22Rv1 (cell line): ENCODE results near the gene PRKD1.

Experiments used
- H3K27ac ChIP-seq: fragments of 450-650 bp; 2 replicates; pipeline ENCODE4 v1.5.1; 2017
- ZFX ChIP-seq: fragments of 450-650 bp; IDR thresholded peaks from 2 replicates; pipeline ENCODE4 v1.6.1; 2017; ENCODE audit warnings: antibody characterized with exemption, borderline replicate concordance
- TF ChIP-seq, protein P1 (sequence below): fragments of 450-650 bp; IDR thresholded peaks from 2 replicates; pipeline ENCODE4 v1.5.1; 2017; ENCODE audit warnings: mild to moderate bottlenecking

Gene PRKD1

DNA sequence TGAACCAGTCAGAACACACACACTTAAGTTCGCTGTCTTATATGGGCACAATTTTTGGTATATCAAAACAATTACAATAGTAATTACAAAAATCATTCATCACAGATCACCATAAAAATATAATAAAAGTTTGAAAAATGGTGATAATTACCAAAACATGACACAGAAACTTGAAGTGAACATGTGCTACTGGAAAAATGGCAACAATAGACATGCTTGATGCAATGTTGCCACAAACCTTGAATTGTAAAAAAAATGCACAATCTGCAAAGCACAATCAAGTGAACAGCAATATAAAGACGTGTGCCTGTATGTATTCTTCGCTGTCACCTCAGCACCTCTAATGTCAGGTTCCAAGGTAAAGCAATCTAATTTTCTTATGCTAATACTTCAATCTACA lies 117.6 kb downstream of the PRKD1 start:
- no peak overlapping the region for H3K27ac ChIP-seq
- no peak for TF ChIP-seq ZFX
- TF ChIP-seq, protein P1, sequence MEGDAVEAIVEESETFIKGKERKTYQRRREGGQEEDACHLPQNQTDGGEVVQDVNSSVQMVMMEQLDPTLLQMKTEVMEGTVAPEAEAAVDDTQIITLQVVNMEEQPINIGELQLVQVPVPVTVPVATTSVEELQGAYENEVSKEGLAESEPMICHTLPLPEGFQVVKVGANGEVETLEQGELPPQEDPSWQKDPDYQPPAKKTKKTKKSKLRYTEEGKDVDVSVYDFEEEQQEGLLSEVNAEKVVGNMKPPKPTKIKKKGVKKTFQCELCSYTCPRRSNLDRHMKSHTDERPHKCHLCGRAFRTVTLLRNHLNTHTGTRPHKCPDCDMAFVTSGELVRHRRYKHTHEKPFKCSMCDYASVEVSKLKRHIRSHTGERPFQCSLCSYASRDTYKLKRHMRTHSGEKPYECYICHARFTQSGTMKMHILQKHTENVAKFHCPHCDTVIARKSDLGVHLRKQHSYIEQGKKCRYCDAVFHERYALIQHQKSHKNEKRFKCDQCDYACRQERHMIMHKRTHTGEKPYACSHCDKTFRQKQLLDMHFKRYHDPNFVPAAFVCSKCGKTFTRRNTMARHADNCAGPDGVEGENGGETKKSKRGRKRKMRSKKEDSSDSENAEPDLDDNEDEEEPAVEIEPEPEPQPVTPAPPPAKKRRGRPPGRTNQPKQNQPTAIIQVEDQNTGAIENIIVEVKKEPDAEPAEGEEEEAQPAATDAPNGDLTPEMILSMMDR = no peak

GRCh38 chr14:29806124-29806517 lies 121.5 kb downstream of the PRKD1 start:
- no peak overlapping the region for H3K27ac ChIP-seq
- no peak for TF ChIP-seq ZFX
- TF ChIP-seq, protein P1 = no peak

DNA sequence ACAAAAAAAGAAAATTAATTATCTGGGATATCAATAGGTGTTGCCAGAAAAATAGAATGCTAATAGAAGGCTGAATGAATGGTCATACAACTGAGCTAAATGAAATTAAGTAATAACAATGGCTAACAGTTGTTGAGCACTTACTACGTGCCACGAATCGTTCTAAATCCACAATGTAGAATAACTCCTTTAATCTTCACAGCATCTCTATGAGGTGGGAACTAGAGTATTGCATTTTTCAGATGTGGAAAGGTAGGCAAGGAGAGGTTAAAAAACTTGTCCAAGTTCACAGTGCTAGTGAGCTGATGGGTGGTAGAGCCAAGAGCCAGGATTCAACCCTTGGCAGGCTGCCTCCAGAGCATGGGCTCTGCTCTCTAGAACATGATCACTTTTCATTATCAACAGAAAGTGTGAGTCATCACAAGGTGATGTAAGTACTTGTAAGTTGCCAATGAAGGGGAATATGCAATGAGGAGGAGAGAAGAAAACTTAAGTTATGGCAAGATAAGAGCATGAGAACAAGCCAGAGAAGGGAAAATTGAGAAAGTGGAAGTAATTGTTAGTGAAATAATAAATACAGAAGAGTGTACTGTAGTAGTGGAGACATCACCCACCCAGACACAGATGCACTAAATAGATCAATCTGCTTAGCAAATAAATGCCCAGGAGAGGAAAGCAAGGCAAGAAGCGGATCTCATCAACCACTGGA lies 122.1 kb downstream of the PRKD1 start:
- no peak overlapping the region for H3K27ac ChIP-seq
- TF ChIP-seq ZFX = no peak
- TF ChIP-seq, protein P1 = no peak

GRCh38 chr14:29804481-29805266 lies 123.0 kb downstream of the PRKD1 start:
- no peak overlapping the region for H3K27ac ChIP-seq
- TF ChIP-seq ZFX = no peak
- TF ChIP-seq, protein P1 = no peak

DNA sequence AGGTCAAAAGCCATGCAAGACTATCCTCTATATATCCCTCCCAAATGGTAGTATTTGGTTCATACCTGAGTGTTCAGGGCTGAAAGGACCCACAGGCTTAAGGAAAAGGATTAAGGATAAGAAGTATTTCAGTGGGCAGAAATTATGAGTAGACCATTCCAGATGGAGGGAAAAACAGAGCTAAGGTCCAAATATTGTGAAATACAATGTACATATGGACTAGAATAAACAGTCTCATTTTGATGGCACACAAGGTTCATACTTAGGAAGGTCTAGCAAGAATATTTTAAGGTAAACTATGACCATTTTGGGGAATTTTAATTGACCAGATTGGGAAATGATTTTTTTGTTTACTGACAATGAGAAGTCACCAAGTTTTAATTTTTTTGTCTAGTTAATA lies 124.6 kb downstream of the PRKD1 start:
- H3K27ac ChIP-seq = no peak overlapping the region
- TF ChIP-seq, protein P1 = no peak
- TF ChIP-seq ZFX = no peak

GRCh38 chr14:29802211-29802610 lies 125.4 kb downstream of the PRKD1 start:
- TF ChIP-seq, protein P1 = no peak
- TF ChIP-seq ZFX = no peak
- no peak overlapping the region for H3K27ac ChIP-seq

GRCh38 chr14:29800961-29801360 lies 126.7 kb downstream of the PRKD1 start:
- no peak overlapping the region for H3K27ac ChIP-seq
- TF ChIP-seq, protein P1 = no peak
- no peak for TF ChIP-seq ZFX
